Panc1 (cell line): ENCODE measurements around the gene EPOP.

Source experiments
- CTCF ChIP-seq: fragments of 450-650 bp; IDR thresholded peaks from 2 replicates; pipeline ENCODE4 v1.5.1; 2017; ENCODE audit warnings: mild to moderate bottlenecking
- POLR2AphosphoS5 ChIP-seq: IDR thresholded peaks from 2 replicates; pipeline ENCODE4 v1.6.1; 2012; ENCODE audit warnings: mild to moderate bottlenecking, low read depth, low read length, moderate library complexity
- REST ChIP-seq, 2 experiments: IDR thresholded peaks; 2 replicates each; pipeline ENCODE4 v1.6.1; 2011 to 2012; ENCODE audit warnings: low read depth in 2 of 2, control low read depth in 1 of 2, low read length in 1 of 2, mild to moderate bottlenecking in 1 of 2, moderate library complexity in 1 of 2; ENCODE audit not compliant: insufficient read depth in 1 of 2

- TF ChIP-seq CTCF (no peak), POLR2AphosphoS5 (no peak), REST (IDR thresholded peaks at IDR 0.05; ENCODE audit: insufficient read depth in 1 of 2, low read depth in 2 of 2, low read length in 1 of 2) (no peak)
Measured at GRCh38 chr17:38660097-38661025, 14.4 kb downstream of the EPOP start.
